Stimulated activated naive CD8-positive, alpha-beta T cell treated with anti-CD3 and anti-CD28 coated beads, Interleukin-15, Interleukin-2, amounts not matched to agents 100 ng/mL and 50 ng/mL, for 24 hours (primary cell): Measurements from ENCODE around the gene CRYAB.
A peak's percentile ranks its signal among the peaks of the same experiment; 100 is the strongest.

Experiments used
- H3K27ac Mint-ChIP-seq: one replicate; pipeline ENCODE4 v1.8.0; 2021; ENCODE audit warnings: mild to moderate bottlenecking, mixed read lengths
- H3K27me3 Mint-ChIP-seq: one replicate; pipeline ENCODE4 v1.8.0; 2021; ENCODE audit warnings: mixed read lengths
- H3K36me3 Mint-ChIP-seq: one replicate; pipeline ENCODE4 v1.8.0; 2021; ENCODE audit warnings: low read depth, mixed read lengths
- H3K4me1 Mint-ChIP-seq: one replicate; pipeline ENCODE4 v1.8.0; 2021; ENCODE audit warnings: low read depth, mixed read lengths
- H3K4me3 Mint-ChIP-seq: one replicate; pipeline ENCODE4 v1.8.0; 2021; ENCODE audit warnings: mild to moderate bottlenecking, mixed read lengths
- H3K9me3 Mint-ChIP-seq: one replicate; pipeline ENCODE4 v1.8.0; 2021; ENCODE audit warnings: mixed read lengths

Gene CRYAB

GRCh38 chr11:111911563-111912401 is at the start of gene CRYAB:
CRYAB (minus strand) TSS chr11:111911770; CDS start chr11:111911724, 46 bp downstream.
- no peak within 1 kb of the TSS for H3K27ac Mint-ChIP-seq
- no peaks in the 10 kb centered on the region for H3K36me3 Mint-ChIP-seq
- no peak within 1 kb of the TSS for H3K4me3 Mint-ChIP-seq
- peaks cover 55% of the 10 kb centered on the region for H3K27me3 Mint-ChIP-seq
- no peaks in the 10 kb centered on the region for H3K4me1 Mint-ChIP-seq
- no peaks in the 10 kb centered on the region for H3K9me3 Mint-ChIP-seq

DNA sequence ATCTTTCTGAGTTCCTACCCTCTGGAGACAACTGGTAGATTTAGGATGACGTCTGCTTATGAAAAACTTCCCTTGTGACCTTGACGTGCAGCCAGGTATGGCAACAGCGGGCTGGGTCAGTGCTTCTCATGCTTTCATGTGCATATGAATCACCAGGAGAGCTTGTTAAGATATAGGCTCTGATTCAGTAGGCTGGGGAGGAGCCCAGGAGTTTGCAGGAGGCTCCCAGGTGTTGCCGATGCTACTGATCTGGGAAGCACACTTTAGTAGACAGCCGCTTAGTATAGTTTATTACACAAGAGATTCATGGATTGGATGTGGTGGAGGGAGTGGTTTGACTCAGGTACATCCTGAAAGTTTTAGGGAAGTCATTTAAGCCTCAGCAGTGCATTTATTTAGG is 49.3 kb upstream of the CRYAB start:
- H3K27ac Mint-ChIP-seq: no peak overlapping the region
- no peak overlapping the region for H3K4me3 Mint-ChIP-seq
- H3K4me1 Mint-ChIP-seq: peaks cover 6% of the 10 kb centered on the region
- H3K27me3 Mint-ChIP-seq: no peaks in the 10 kb centered on the region
- peaks cover 9% of the 10 kb centered on the region for H3K36me3 Mint-ChIP-seq
- no peaks in the 10 kb centered on the region for H3K9me3 Mint-ChIP-seq

DNA sequence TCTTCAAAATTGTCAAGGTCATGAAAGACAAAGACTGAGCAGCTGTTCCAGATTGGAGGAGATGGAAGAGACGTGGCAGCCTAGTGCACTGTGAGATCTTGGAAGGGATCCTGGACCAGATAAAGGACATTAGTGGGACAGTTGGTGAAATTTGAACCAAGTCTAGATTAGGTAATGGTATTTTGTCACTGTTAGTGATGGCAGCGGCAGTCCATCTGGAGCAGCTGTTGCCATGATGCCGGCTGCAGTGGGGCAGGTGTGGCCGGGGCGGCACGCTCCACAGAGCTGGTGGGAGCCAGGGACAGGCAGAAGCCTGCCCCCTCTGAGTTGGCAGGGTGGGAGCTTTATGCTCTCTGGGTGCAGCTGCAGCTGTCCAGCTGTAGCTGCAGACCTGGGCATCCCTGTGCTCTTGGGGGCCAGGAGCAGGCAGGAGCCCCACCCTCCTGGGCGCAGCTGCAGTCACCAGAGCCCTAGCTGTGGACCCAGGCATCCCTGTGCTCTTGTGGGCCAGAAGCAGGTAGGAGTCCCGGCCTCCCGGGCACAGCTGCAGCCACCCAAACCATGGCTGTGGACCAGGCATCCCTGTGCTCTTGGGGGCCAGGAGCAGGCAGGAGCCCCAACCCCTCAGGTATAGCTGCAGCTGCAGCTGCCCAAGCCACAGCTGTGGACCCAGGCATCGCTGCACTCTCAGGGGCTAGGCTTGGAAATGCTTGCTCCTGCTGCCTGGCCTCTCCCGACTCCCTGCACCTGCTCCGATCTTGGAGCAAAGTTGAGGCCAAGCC is 46.3 kb upstream of the CRYAB start:
- Mint-ChIP-seq H3K9me3 (no peaks in the 10 kb centered on the region), H3K36me3 (peaks cover 5% of the 10 kb centered on the region), H3K4me1 (no peaks in the 10 kb centered on the region), H3K27ac (no peak overlapping the region), H3K4me3 (no peak overlapping the region), H3K27me3 (no peaks in the 10 kb centered on the region)

DNA sequence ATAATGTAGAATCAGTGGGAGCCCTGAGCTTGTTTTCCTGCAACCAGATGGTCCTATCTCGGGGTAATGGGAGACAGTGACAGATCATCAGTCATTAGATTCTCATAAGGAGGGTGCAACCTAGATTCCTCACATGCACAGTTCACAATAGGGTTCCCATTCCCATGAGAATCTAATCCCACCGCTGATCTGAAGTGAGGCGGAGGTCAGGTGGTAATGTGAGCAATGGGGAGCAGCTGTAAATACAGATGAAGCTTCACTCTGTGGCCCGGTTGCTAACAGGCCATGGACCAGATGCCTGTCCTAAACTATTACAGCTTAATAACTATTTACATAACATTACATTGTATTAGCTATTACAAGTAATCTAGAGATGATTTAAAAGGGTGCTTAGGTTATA is 42.6 kb upstream of the CRYAB start:
- Mint-ChIP-seq H3K4me3 (no peak overlapping the region), H3K9me3 (no peaks in the 10 kb centered on the region), H3K36me3 (peaks cover 5% of the 10 kb centered on the region), H3K4me1 (peaks cover 9% of the 10 kb centered on the region), H3K27me3 (no peaks in the 10 kb centered on the region), H3K27ac (no peak overlapping the region)

DNA sequence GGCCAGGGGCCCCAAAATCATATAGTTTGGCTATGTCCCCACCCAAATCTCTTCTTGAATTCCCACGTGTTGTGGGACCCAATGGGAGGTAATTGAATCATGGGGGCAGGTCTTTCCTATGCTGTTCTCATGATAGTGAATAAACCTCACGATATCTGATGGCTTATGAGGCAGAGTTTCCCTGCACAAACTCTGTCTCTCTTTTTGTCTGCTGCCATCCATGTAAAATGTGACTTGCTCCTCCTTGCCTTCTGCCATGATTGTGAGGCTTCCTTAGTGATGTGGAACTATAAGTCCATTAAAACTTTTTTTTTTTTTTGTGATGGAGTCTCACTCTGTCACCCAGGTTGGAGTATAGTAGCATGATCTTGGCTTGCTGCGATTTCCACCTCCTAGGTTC is 40.0 kb upstream of the CRYAB start:
- H3K4me1 Mint-ChIP-seq: peaks cover 27% of the 10 kb centered on the region

GRCh38 chr11:111949519-111950426 is 38.2 kb upstream of the CRYAB start:
- Mint-ChIP-seq H3K36me3 (peaks cover 8% of the 10 kb centered on the region), H3K27ac (peak overlapping the region; percentile 77), H3K9me3 (no peaks in the 10 kb centered on the region), H3K27me3 (no peaks in the 10 kb centered on the region), H3K4me3 (no peak overlapping the region), H3K4me1 (peaks cover 38% of the 10 kb centered on the region)

More for the DNA sequence above, 40.0 kb upstream of the CRYAB start:
- no peaks in the 10 kb centered on the region for H3K36me3 Mint-ChIP-seq
- no peak overlapping the region for H3K4me3 Mint-ChIP-seq
- no peaks in the 10 kb centered on the region for H3K27me3 Mint-ChIP-seq
- H3K27ac Mint-ChIP-seq: no peak overlapping the region
- H3K9me3 Mint-ChIP-seq: no peaks in the 10 kb centered on the region

- Mint-ChIP-seq H3K4me3 (no peak overlapping the region), H3K4me1 (peaks cover 60% of the 10 kb centered on the region), H3K27ac (no peak overlapping the region), H3K36me3 (peaks cover 17% of the 10 kb centered on the region), H3K9me3 (no peaks in the 10 kb centered on the region), H3K27me3 (no peaks in the 10 kb centered on the region)
These were observed 35.6 kb upstream of the CRYAB start for GRCh38 chr11:111947143-111947542.

GRCh38 chr11:111946499-111946898 is 34.9 kb upstream of the CRYAB start:
- peaks cover 62% of the 10 kb centered on the region for H3K4me1 Mint-ChIP-seq
- H3K27me3 Mint-ChIP-seq: no peaks in the 10 kb centered on the region
- H3K36me3 Mint-ChIP-seq: peaks cover 18% of the 10 kb centered on the region
- H3K9me3 Mint-ChIP-seq: no peaks in the 10 kb centered on the region
- H3K27ac Mint-ChIP-seq: no peak overlapping the region
- no peak overlapping the region for H3K4me3 Mint-ChIP-seq

GRCh38 chr11:111945198-111945597 is 33.6 kb upstream of the CRYAB start:
- peak overlapping the region; percentile 73 for H3K4me3 Mint-ChIP-seq
- H3K9me3 Mint-ChIP-seq: no peaks in the 10 kb centered on the region
- H3K36me3 Mint-ChIP-seq: peaks cover 23% of the 10 kb centered on the region
- no peaks in the 10 kb centered on the region for H3K27me3 Mint-ChIP-seq
- peaks cover 75% of the 10 kb centered on the region for H3K4me1 Mint-ChIP-seq
- peak overlapping the region; percentile 99 for H3K27ac Mint-ChIP-seq

DNA sequence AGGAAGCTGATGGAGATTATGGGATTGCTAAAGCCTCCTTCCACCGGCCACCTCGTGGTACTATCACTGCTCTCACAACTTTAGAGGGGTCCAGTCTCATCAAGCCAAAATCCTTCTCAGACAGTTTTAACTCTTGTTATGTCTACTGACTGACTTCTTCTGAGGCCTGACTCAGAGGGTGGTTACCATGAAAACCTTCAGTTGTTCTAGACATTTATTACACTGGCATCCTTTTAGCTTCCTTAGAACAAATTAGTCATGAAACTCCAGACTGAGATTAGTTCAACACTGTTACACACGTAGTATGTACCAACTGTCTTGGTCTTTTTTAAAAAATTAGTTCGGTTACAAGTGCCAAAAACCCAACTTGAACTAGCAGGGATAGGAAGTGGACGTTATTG is 33.1 kb upstream of the CRYAB start:
- Mint-ChIP-seq H3K4me3 (peak overlapping the region; percentile 73), H3K9me3 (no peaks in the 10 kb centered on the region), H3K27ac (peak overlapping the region; percentile 99), H3K27me3 (no peaks in the 10 kb centered on the region), H3K4me1 (peaks cover 76% of the 10 kb centered on the region), H3K36me3 (peaks cover 24% of the 10 kb centered on the region)

DNA sequence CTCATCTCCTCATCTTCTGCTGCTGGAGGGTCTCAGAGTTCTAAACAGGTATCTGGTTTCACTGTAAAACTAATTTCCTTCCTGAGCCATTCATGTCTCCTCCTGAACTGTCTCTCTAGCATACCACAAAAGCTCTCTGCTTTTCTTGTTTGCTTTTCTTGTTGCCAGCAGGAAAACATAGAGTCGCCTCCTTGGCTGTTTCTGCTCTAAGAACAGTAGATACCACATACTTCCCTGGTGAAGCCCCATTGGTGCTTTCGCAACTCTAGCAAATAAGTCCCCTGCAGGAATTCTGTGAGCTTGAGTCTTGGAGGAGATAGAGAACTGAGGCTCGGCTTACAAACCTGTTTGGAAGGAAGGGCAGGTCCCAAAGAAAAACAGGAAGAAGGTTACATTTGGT is 32.6 kb upstream of the CRYAB start:
- peak overlapping the region; percentile 99 for H3K27ac Mint-ChIP-seq

GRCh38 chr11:111942829-111943228 is 31.3 kb upstream of the CRYAB start:
- H3K9me3 Mint-ChIP-seq: no peaks in the 10 kb centered on the region
- H3K4me1 Mint-ChIP-seq: peaks cover 79% of the 10 kb centered on the region
- peak overlapping the region; percentile 11 for H3K27ac Mint-ChIP-seq
- peaks cover 24% of the 10 kb centered on the region for H3K36me3 Mint-ChIP-seq
- H3K4me3 Mint-ChIP-seq: no peak overlapping the region
- H3K27me3 Mint-ChIP-seq: no peaks in the 10 kb centered on the region

More for the DNA sequence above, 32.6 kb upstream of the CRYAB start:
- peak overlapping the region; percentile 73 for H3K4me3 Mint-ChIP-seq
- H3K27me3 Mint-ChIP-seq: no peaks in the 10 kb centered on the region
- no peaks in the 10 kb centered on the region for H3K9me3 Mint-ChIP-seq
- peaks cover 24% of the 10 kb centered on the region for H3K36me3 Mint-ChIP-seq
- peaks cover 75% of the 10 kb centered on the region for H3K4me1 Mint-ChIP-seq

- peak overlapping the region; percentile 61 for H3K27ac Mint-ChIP-seq
- no peaks in the 10 kb centered on the region for H3K9me3 Mint-ChIP-seq
- no peaks in the 10 kb centered on the region for H3K27me3 Mint-ChIP-seq
- peaks cover 79% of the 10 kb centered on the region for H3K4me1 Mint-ChIP-seq
- H3K36me3 Mint-ChIP-seq: peaks cover 24% of the 10 kb centered on the region
- no peak overlapping the region for H3K4me3 Mint-ChIP-seq
These were observed 30.4 kb upstream of the CRYAB start for GRCh38 chr11:111941963-111942362.

- Mint-ChIP-seq H3K4me3 (peak overlapping the region; percentile 3), H3K27ac (peak overlapping the region; percentile 23), H3K4me1 (peaks cover 85% of the 10 kb centered on the region), H3K27me3 (no peaks in the 10 kb centered on the region), H3K36me3 (peaks cover 18% of the 10 kb centered on the region), H3K9me3 (no peaks in the 10 kb centered on the region)
These were observed 28.4 kb upstream of the CRYAB start for GRCh38 chr11:111939836-111940604.
